Chondrocyte (in vitro differentiated cells): ENCODE measurements around the gene COQ2. TPM values are rescaled to one million over a fixed set of nuclear protein-coding genes. Genes with fewer than 3 reads are reported as not detected.
A peak's percentile ranks its signal among the peaks of the same experiment; 100 is the strongest.
"Not testable (repeated sequence)": the region's sequence is repeated elsewhere in the genome, so short reads cannot be mapped to it uniquely, and the experiment has no call there.

Experiments
- DNase-seq: peaks from one replicate; pipeline ENCODE4 v3.0.0; 2021; ENCODE audit warnings: mixed read lengths, low spot score
- H3K27ac Mint-ChIP-seq: one replicate; pipeline ENCODE4 v1.8.0; 2021; ENCODE audit warnings: mild to moderate bottlenecking, moderate library complexity, mixed read lengths; ENCODE audit not compliant: unreplicated experiment
- H3K27me3 Mint-ChIP-seq: 2 replicates; pipeline ENCODE4 v1.8.0; 2021; ENCODE audit warnings: low read depth, mixed read lengths
- H3K36me3 Mint-ChIP-seq: 2 replicates; pipeline ENCODE4 v1.8.0; 2021; ENCODE audit warnings: low read depth, mixed read lengths
- H3K4me1 Mint-ChIP-seq: 2 replicates; pipeline ENCODE4 v1.8.0; 2021; ENCODE audit warnings: low read depth, mild to moderate bottlenecking, mixed read lengths
- H3K4me3 Mint-ChIP-seq: one replicate; pipeline ENCODE4 v1.8.0; 2021; ENCODE audit warnings: mild to moderate bottlenecking, moderate library complexity, mixed read lengths; ENCODE audit not compliant: unreplicated experiment
- H3K9me3 Mint-ChIP-seq: 2 replicates; pipeline ENCODE4 v1.8.0; 2021; ENCODE audit warnings: low read depth, mixed read lengths
- total RNA-seq: library from RNA; stranded (reverse); gene quantifications from 3 replicates; pipeline ENCODE4 v1.2.1, GENCODE V29; 2021
- TF ChIP-seq, protein P1 (sequence below): fragments of 200-600 bp; sonication (generic); IDR thresholded peaks from 2 replicates; pipeline ENCODE4 v1.5.0; 2021; ENCODE audit warnings: antibody characterized with exemption, mild to moderate bottlenecking, moderate library complexity

The COQ2 gene
- total RNA-seq, 1 donor from 2014 or later: 8.5 TPM

DNA sequence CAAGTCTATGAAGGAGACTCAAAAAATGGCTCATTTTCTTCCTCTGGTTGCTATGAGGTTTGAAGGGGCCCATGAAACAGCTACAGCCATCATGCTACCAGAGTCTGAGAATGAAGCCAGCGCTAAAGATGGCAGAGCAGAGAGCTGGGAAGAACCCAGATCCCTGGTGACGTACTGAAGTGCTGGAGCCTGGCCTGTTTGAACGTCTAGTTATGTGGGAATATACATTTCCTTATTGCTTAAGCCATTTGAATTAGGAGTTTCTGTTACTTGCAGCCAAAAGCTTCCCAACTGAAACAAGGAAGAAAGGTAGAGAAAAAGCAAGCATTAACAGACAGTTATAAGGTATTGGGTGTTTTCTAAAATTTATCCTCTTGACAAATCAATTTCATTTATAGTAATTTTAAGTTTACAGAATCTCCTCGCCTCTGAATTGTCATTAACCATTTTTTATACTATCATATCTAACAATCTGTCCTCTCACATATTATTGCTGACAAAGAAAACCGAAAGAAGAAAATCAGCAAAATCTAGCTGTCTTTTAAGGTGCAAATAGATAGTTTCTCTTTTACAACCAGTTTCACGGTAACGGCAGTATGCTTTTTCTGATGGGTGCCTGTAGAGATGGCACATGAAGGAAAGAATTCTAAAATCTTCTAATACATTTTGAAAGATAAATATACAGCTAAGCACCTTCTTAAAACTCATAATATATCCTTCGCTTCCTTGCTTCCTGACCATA lies 8.9 kb upstream of the COQ2 start:
- TF ChIP-seq, protein P1, sequence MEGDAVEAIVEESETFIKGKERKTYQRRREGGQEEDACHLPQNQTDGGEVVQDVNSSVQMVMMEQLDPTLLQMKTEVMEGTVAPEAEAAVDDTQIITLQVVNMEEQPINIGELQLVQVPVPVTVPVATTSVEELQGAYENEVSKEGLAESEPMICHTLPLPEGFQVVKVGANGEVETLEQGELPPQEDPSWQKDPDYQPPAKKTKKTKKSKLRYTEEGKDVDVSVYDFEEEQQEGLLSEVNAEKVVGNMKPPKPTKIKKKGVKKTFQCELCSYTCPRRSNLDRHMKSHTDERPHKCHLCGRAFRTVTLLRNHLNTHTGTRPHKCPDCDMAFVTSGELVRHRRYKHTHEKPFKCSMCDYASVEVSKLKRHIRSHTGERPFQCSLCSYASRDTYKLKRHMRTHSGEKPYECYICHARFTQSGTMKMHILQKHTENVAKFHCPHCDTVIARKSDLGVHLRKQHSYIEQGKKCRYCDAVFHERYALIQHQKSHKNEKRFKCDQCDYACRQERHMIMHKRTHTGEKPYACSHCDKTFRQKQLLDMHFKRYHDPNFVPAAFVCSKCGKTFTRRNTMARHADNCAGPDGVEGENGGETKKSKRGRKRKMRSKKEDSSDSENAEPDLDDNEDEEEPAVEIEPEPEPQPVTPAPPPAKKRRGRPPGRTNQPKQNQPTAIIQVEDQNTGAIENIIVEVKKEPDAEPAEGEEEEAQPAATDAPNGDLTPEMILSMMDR: no peak

DNA sequence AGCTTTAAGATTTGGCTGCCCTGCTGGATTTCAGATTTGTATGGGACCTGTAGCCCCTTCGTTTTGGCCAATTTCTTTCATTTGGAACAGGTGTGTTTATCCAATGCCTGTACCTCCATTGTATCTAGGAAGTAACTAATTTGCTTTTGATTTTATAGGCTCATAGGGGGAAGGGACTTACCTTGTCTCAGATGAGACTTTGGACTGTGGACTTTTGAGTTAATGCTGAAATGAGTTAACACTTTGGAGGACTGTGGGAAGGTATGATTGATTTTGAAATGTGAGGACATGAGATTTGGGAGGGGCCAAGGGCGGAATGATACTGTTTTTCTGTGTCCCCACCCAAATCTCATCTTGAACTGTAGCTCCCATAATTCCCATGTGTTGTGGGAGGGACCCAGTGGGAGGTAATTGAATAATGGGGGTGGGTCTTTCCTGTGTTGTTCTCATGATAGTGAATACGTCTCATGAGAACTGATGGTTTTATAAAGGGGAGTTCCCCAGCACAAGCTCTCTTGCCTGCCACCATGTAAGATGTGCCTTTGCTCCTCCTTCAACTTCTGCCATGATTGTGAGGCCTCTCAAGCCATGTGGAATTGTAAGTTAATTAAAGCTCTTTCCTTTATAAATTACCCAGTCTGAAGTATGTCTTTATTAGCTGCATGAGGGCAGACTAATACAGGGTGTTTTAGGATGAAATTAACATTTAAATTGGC lies 5.6 kb upstream of the COQ2 start:
- not testable (repeated sequence) for H3K4me1 Mint-ChIP-seq, H3K27me3 Mint-ChIP-seq, H3K27ac Mint-ChIP-seq, DNase-seq, H3K9me3 Mint-ChIP-seq, H3K36me3 Mint-ChIP-seq, H3K4me3 Mint-ChIP-seq

More for the DNA sequence above, 8.9 kb upstream of the COQ2 start:
- peaks cover 3% of the 10 kb centered on the region for H3K9me3 Mint-ChIP-seq
- H3K4me3 Mint-ChIP-seq: no peak overlapping the region
- H3K27ac Mint-ChIP-seq: no peak overlapping the region
- peaks cover 3% of the 10 kb centered on the region for H3K27me3 Mint-ChIP-seq
- H3K36me3 Mint-ChIP-seq: no peaks in the 10 kb centered on the region
- DNase-seq: no peak
- no peaks in the 10 kb centered on the region for H3K4me1 Mint-ChIP-seq

DNA sequence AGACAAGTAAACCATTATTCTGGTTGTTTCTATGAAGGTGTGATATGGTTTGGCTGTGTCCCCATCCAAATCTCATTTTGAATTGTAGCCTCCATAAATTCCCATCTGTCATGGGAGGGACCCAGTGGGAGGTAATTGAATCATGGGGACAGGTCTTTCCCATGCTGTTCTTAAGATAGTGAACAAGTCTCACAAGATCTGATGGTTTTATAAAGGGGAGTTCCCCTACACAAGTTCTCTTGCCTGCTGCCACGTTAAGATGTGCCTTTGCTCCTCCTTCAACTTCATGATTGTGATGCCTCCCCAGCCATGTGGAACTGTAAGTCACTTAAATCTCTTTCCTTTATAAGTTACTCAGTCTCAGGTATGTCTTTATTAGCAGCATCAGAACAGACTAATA lies 3.8 kb upstream of the COQ2 start:
- not testable (repeated sequence) for H3K36me3 Mint-ChIP-seq, H3K27ac Mint-ChIP-seq, H3K27me3 Mint-ChIP-seq, H3K9me3 Mint-ChIP-seq, H3K4me3 Mint-ChIP-seq, DNase-seq
- H3K4me1 Mint-ChIP-seq: peaks cover 16% of the 10 kb centered on the region

DNA sequence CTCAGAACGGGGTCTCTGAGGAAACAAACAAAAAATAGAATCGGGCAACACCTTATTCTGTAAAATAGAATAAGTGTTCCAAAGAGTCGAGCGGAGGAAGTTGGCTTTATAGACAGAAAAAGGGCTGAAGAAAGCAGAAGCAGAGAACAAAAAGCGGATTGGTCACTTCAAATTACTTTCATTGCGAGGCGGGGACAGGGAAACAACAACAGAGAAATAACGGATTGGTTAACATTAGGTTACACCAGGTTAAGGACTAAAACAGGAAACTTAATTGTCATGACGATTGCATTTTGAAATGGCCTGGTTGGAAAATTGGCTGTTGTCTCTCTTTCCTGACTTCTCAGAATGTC lies 433 bp upstream of the COQ2 start:
- no peaks in the 10 kb centered on the region for H3K27me3 Mint-ChIP-seq
- H3K4me3 Mint-ChIP-seq: peak overlapping the region; percentile 95
- TF ChIP-seq, protein P1: no peak
- peaks cover 23% of the 10 kb centered on the region for H3K4me1 Mint-ChIP-seq
- H3K9me3 Mint-ChIP-seq: peaks cover 3% of the 10 kb centered on the region
- no peaks in the 10 kb centered on the region for H3K36me3 Mint-ChIP-seq
- DNase-seq: no peak
- H3K27ac Mint-ChIP-seq: peak overlapping the region; percentile 99

DNA sequence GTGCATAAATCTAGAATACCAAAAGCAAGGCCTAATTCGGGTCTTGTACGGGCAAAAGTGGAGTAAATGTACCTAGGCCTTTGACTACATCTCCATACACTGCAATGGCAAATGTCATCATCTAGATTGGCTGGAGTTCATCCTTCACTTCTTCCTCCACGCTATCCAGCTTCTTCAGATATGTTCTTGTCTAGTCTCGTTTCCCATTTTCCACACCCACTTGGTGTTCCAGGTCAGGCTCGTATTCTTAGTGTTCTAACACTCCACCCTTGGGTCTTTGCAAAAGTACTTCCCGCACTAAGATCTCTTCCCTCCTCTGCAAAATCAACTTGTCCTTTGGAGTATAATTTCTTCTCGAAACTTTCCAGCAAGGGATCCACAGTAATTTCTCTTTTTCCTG lies 1.4 kb downstream of the COQ2 start:
- Mint-ChIP-seq H3K27me3 (no peaks in the 10 kb centered on the region), H3K9me3 (no peaks in the 10 kb centered on the region)
- TF ChIP-seq, protein P1: no peak

DNA sequence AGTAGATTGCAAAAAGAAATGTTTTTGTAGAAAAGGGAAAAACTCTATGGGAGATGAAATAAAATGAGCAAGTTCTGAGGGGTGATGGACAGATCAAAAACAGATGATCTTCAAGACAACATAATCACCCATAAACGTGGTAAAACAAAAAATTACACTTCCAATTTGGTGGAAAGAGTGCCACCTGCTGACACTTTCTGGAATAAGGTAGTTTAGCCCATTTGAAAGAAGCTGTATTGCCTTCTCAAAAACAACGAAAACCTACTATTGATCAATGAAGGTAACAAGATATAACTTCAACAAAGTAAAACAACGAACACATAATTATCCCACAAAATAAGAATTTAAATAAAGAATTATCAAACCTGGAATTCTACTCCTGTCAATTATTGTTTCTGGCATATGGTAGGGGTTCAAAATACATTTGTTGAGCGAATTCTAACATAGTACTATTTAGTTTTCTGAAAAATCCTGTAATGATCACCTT lies 2.5 kb downstream of the COQ2 start:
- no peak overlapping the region for H3K27ac Mint-ChIP-seq
- H3K36me3 Mint-ChIP-seq: no peaks in the 10 kb centered on the region
- peaks cover 23% of the 10 kb centered on the region for H3K4me1 Mint-ChIP-seq
- no peak overlapping the region for H3K4me3 Mint-ChIP-seq
- no peak for DNase-seq
- TF ChIP-seq, protein P1: peak; percentile 92
- H3K27me3 Mint-ChIP-seq: no peaks in the 10 kb centered on the region
- H3K9me3 Mint-ChIP-seq: no peaks in the 10 kb centered on the region

More for the DNA sequence above, 1.4 kb downstream of the COQ2 start:
- no peaks in the 10 kb centered on the region for H3K36me3 Mint-ChIP-seq
- no peak overlapping the region for H3K27ac Mint-ChIP-seq
- H3K4me1 Mint-ChIP-seq: peaks cover 23% of the 10 kb centered on the region
- no peak overlapping the region for H3K4me3 Mint-ChIP-seq
- DNase-seq: no peak
